GM18520 (cell line): ENCODE data around the gene GADD45B.
A peak's percentile ranks its signal among the peaks of the same experiment; 100 is the strongest.
"Not testable (repeated sequence)": the region's sequence is repeated elsewhere in the genome, so short reads cannot be mapped to it uniquely, and the experiment has no call there.

ENCODE experiments used
- ATAC-seq: cut with Tn5 transposase; IDR thresholded peaks from one replicate; pipeline ENCODE4 v1.9.1; 2021; ENCODE audit not compliant: unreplicated experiment

GADD45B gene

GRCh38 chr19:2468596-2468995 is 7.3 kb upstream of the GADD45B start:
- no peak for ATAC-seq

- ATAC-seq, result no peak
Observed at GRCh38 chr19:2469102-2469914, 6.6 kb upstream of the GADD45B start.

GRCh38 chr19:2469915-2470200 is 6.1 kb upstream of the GADD45B start:
- ATAC-seq, result not testable (repeated sequence)

GRCh38 chr19:2474232-2475017 is 1.5 kb upstream of the GADD45B start:
- ATAC-seq, result peak; percentile 18

GRCh38 chr19:2475018-2475701 is 767 bp upstream of the GADD45B start:
- no peak for ATAC-seq

- ATAC-seq, result peak; percentile 14
Observed at GRCh38 chr19:2476451-2477140, 669 bp downstream of the GADD45B start.

GRCh38 chr19:2477141-2477710 is 1.3 kb downstream of the GADD45B start:
- ATAC-seq, result no peak

- no peak for ATAC-seq
Observed at GRCh38 chr19:2477732-2478191, 1.8 kb downstream of the GADD45B start.

GRCh38 chr19:2478278-2478755 is 2.4 kb downstream of the GADD45B start:
- no peak for ATAC-seq

- ATAC-seq, result no peak
Observed at GRCh38 chr19:2478756-2479555, 3.0 kb downstream of the GADD45B start.

- ATAC-seq, result no peak
Observed at GRCh38 chr19:2479556-2480194, 3.7 kb downstream of the GADD45B start.

- no peak for ATAC-seq
Observed at GRCh38 chr19:2481466-2481865, 5.5 kb downstream of the GADD45B start.

GRCh38 chr19:2482354-2483038 is 6.6 kb downstream of the GADD45B start:
- no peak for ATAC-seq

- no peak for ATAC-seq
Observed at GRCh38 chr19:2483084-2483483, 7.2 kb downstream of the GADD45B start.

GRCh38 chr19:2483484-2484151 is 7.7 kb downstream of the GADD45B start:
- no peak for ATAC-seq

GRCh38 chr19:2484178-2484937 is 8.4 kb downstream of the GADD45B start:
- no peak for ATAC-seq

GRCh38 chr19:2485428-2485827 is 9.5 kb downstream of the GADD45B start:
- ATAC-seq, result no peak
